ENCODE results near the gene BMF. TPM values are rescaled to one million over a fixed set of nuclear protein-coding genes. Genes with fewer than 3 reads are reported as not detected.

Gene BMF
- total RNA-seq, 1 experiment from 2014 or later, result 3.0 TPM

DNA sequence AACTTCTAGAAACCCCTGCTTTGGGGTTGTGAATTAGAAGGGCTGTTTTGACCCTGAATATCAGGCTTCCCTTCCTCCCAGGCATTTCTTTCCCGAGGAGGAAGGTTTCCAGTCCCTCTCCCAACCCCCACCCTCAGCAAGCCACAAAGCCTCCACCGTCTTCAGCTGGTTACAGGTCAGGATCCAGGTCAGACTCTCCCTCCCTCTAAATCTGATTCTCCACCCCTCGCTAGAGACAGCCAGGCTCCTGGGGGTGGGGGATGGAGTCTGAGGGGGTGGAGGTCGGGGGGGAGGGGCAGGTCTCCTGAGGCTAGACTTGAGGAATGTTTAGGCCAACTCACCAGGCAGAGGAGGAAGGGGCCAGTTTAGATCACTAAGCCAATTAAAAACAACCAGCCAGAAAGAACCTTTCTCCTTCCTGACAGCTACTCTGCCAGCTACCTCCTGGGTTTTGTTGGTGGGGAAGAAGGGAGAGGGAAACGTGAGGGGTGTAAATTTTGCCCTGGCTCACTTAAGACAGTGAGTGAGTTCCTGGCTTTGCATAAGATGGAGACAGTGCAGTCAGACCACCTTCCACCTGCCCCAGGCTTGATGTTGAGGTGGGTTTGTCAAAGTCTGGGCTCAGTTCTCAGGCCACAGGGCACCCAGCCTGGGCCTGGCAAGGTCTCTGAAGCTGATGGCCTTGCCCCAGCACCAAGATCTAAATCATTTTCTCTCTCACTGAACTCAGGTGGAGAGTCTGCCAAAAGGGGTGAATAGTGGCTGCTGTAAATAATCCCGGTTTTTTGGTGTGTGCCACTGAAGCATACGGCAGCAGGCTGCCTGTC lies 19.5 kb downstream of the BMF start:
- Histone ChIP-seq H3K79me2 (ENCODE audit: low read length) (no peaks in the 10 kb centered on the region), H3K4me3 (ENCODE audit: low read length) (no peak overlapping the region), H3K9me3 (ENCODE audit: low read length) (no peaks in the 10 kb centered on the region), H3K36me3 (ENCODE audit: insufficient read depth, low read length) (no peaks in the 10 kb centered on the region), H3K27ac (ENCODE audit: low read length) (no peak overlapping the region), H2AFZ (ENCODE audit: low read length) (no peak overlapping the region), H3K9me2 (replicated peaks; ENCODE audit: insufficient read depth, low read length) (no peaks in the 10 kb centered on the region), H4K20me1 (ENCODE audit: insufficient read depth, low read depth, low read length) (no peaks in the 10 kb centered on the region), H3K9ac (ENCODE audit: low read length) (no peak overlapping the region), H3K4me2 (ENCODE audit: low read depth, low read length, poor library complexity, severe bottlenecking) (no peak overlapping the region), H3K27me3 (ENCODE audit: low read length) (no peaks in the 10 kb centered on the region), H3K4me1 (ENCODE audit: low read length) (peaks cover 5% of the 10 kb centered on the region; the same call in 1 of the 2 replicates)
- no peak for DNase-seq

- Histone ChIP-seq H2AFZ (ENCODE audit: low read length) (no peak overlapping the region), H3K79me2 (ENCODE audit: low read length) (no peaks in the 10 kb centered on the region)
Measured at GRCh38 chr15:40087991-40088928, 20.4 kb downstream of the BMF start.

GRCh38 chr15:40087068-40087810 lies 21.4 kb downstream of the BMF start:
- Histone ChIP-seq H4K20me1 (ENCODE audit: insufficient read depth, low read depth, low read length) (no peaks in the 10 kb centered on the region), H3K27me3 (ENCODE audit: low read length) (no peaks in the 10 kb centered on the region), H3K36me3 (ENCODE audit: insufficient read depth, low read length) (no peaks in the 10 kb centered on the region), H3K4me2 (ENCODE audit: low read depth, low read length, poor library complexity, severe bottlenecking) (no peak overlapping the region), H3K4me3 (ENCODE audit: low read length) (no peak overlapping the region), H3K79me2 (ENCODE audit: low read length) (no peaks in the 10 kb centered on the region), H3K9me2 (replicated peaks; ENCODE audit: insufficient read depth, low read length) (no peaks in the 10 kb centered on the region), H3K9me3 (ENCODE audit: low read length) (no peaks in the 10 kb centered on the region), H3K9ac (ENCODE audit: low read length) (no peak overlapping the region), H3K27ac (ENCODE audit: low read length) (no peak overlapping the region), H3K4me1 (ENCODE audit: low read length) (peaks cover 6% of the 10 kb centered on the region; the same call in 1 of the 2 replicates), H2AFZ (ENCODE audit: low read length) (no peak overlapping the region)
- no peak for DNase-seq

More at GRCh38 chr15:40087991-40088928, 20.4 kb downstream of the BMF start:
- Histone ChIP-seq H3K27ac (ENCODE audit: low read length) (no peak overlapping the region), H3K9me2 (replicated peaks; ENCODE audit: insufficient read depth, low read length) (no peaks in the 10 kb centered on the region), H3K9me3 (ENCODE audit: low read length) (no peaks in the 10 kb centered on the region), H3K4me3 (ENCODE audit: low read length) (no peak overlapping the region), H3K27me3 (ENCODE audit: low read length) (no peaks in the 10 kb centered on the region), H3K36me3 (ENCODE audit: insufficient read depth, low read length) (no peaks in the 10 kb centered on the region), H4K20me1 (ENCODE audit: insufficient read depth, low read depth, low read length) (no peaks in the 10 kb centered on the region), H3K9ac (ENCODE audit: low read length) (no peak overlapping the region), H3K4me1 (ENCODE audit: low read length) (peaks cover 4% of the 10 kb centered on the region; the same call in 1 of the 2 replicates), H3K4me2 (ENCODE audit: low read depth, low read length, poor library complexity, severe bottlenecking) (no peak overlapping the region)
- no peak for DNase-seq

GRCh38 chr15:40085266-40085665 lies 23.4 kb downstream of the BMF start:
- Histone ChIP-seq H3K27me3 (ENCODE audit: low read length) (no peaks in the 10 kb centered on the region), H4K20me1 (ENCODE audit: insufficient read depth, low read depth, low read length) (no peaks in the 10 kb centered on the region), H3K4me1 (ENCODE audit: low read length) (peaks cover 6% of the 10 kb centered on the region; the same call in 1 of the 2 replicates), H3K9me3 (ENCODE audit: low read length) (no peaks in the 10 kb centered on the region), H3K36me3 (ENCODE audit: insufficient read depth, low read length) (no peaks in the 10 kb centered on the region), H2AFZ (ENCODE audit: low read length) (no peak overlapping the region), H3K4me3 (ENCODE audit: low read length) (no peak overlapping the region), H3K9me2 (replicated peaks; ENCODE audit: insufficient read depth, low read length) (no peaks in the 10 kb centered on the region), H3K27ac (ENCODE audit: low read length) (no peak overlapping the region), H3K9ac (ENCODE audit: low read length) (no peak overlapping the region), H3K79me2 (ENCODE audit: low read length) (no peaks in the 10 kb centered on the region), H3K4me2 (ENCODE audit: low read depth, low read length, poor library complexity, severe bottlenecking) (no peak overlapping the region)
- no peak for DNase-seq

- no peak overlapping the region for H3K9ac ChIP-seq (ENCODE audit: low read length)
- no peak overlapping the region for H2AFZ ChIP-seq (ENCODE audit: low read length)
- H3K79me2 ChIP-seq (ENCODE audit: low read length), result no peaks in the 10 kb centered on the region
- H4K20me1 ChIP-seq (ENCODE audit: insufficient read depth, low read depth, low read length), result no peaks in the 10 kb centered on the region
- no peaks in the 10 kb centered on the region for H3K9me2 ChIP-seq (replicated peaks; ENCODE audit: insufficient read depth, low read length)
- H3K4me1 ChIP-seq (ENCODE audit: low read length), result peaks cover 6% of the 10 kb centered on the region; the same call in 1 of the 2 replicates
- no peak overlapping the region for H3K27ac ChIP-seq (ENCODE audit: low read length)
- no peak for DNase-seq
- no peak overlapping the region for H3K4me3 ChIP-seq (ENCODE audit: low read length)
- H3K27me3 ChIP-seq (ENCODE audit: low read length), result no peaks in the 10 kb centered on the region
- no peaks in the 10 kb centered on the region for H3K36me3 ChIP-seq (ENCODE audit: insufficient read depth, low read length)
- no peak overlapping the region for H3K4me2 ChIP-seq (ENCODE audit: low read depth, low read length, poor library complexity, severe bottlenecking)
- no peaks in the 10 kb centered on the region for H3K9me3 ChIP-seq (ENCODE audit: low read length)
Measured at GRCh38 chr15:40084650-40085049, 24.0 kb downstream of the BMF start.

GRCh38 chr15:40082195-40082883 lies 26.3 kb downstream of the BMF start:
- Histone ChIP-seq H4K20me1 (ENCODE audit: insufficient read depth, low read depth, low read length) (no peaks in the 10 kb centered on the region), H3K79me2 (ENCODE audit: low read length) (no peaks in the 10 kb centered on the region), H2AFZ (ENCODE audit: low read length) (no peak overlapping the region), H3K4me3 (ENCODE audit: low read length) (no peak overlapping the region), H3K4me1 (ENCODE audit: low read length) (peaks cover 6% of the 10 kb centered on the region; the same call in 1 of the 2 replicates), H3K27me3 (ENCODE audit: low read length) (no peaks in the 10 kb centered on the region), H3K27ac (ENCODE audit: low read length) (no peak overlapping the region), H3K36me3 (ENCODE audit: insufficient read depth, low read length) (no peaks in the 10 kb centered on the region), H3K9ac (ENCODE audit: low read length) (no peak overlapping the region), H3K9me2 (replicated peaks; ENCODE audit: insufficient read depth, low read length) (no peaks in the 10 kb centered on the region), H3K4me2 (ENCODE audit: low read depth, low read length, poor library complexity, severe bottlenecking) (no peak overlapping the region), H3K9me3 (ENCODE audit: low read length) (no peaks in the 10 kb centered on the region)
- DNase-seq, result no peak

GRCh38 chr15:40081691-40082194 lies 26.9 kb downstream of the BMF start:
- H3K4me3 ChIP-seq (ENCODE audit: low read length), result no peak overlapping the region

More at GRCh38 chr15:40081691-40082194, 26.9 kb downstream of the BMF start:
- Histone ChIP-seq H3K4me2 (ENCODE audit: low read depth, low read length, poor library complexity, severe bottlenecking) (no peak overlapping the region), H3K27me3 (ENCODE audit: low read length) (no peaks in the 10 kb centered on the region), H4K20me1 (ENCODE audit: insufficient read depth, low read depth, low read length) (no peaks in the 10 kb centered on the region), H3K9me3 (ENCODE audit: low read length) (no peaks in the 10 kb centered on the region), H3K36me3 (ENCODE audit: insufficient read depth, low read length) (no peaks in the 10 kb centered on the region), H3K4me1 (ENCODE audit: low read length) (peaks cover 6% of the 10 kb centered on the region; the same call in 1 of the 2 replicates), H3K9ac (ENCODE audit: low read length) (no peak overlapping the region), H3K27ac (ENCODE audit: low read length) (no peak overlapping the region), H3K9me2 (replicated peaks; ENCODE audit: insufficient read depth, low read length) (no peaks in the 10 kb centered on the region), H2AFZ (ENCODE audit: low read length) (no peak overlapping the region), H3K79me2 (ENCODE audit: low read length) (no peaks in the 10 kb centered on the region)
- no peak for DNase-seq

Measured in Karpas-422 (cell line).